NCI-H2029 treated with DMSO at 0.1 percent for 48 hours (cell line): ENCODE results near the gene VPS26C.

Experiments
- DNase-seq: peaks from one replicate; lab custom pipeline; 2025; lab: John Stamatoyannopoulos, UW

The VPS26C gene

GRCh38 chr21:37264808-37265207 is 2.3 kb downstream of the VPS26C start:
- DNase-seq = no peak

GRCh38 chr21:37263827-37264600 is 3.1 kb downstream of the VPS26C start:
- no peak for DNase-seq

- no peak for DNase-seq
These were observed 7.7 kb downstream of the VPS26C start for GRCh38 chr21:37259426-37259825.

DNA sequence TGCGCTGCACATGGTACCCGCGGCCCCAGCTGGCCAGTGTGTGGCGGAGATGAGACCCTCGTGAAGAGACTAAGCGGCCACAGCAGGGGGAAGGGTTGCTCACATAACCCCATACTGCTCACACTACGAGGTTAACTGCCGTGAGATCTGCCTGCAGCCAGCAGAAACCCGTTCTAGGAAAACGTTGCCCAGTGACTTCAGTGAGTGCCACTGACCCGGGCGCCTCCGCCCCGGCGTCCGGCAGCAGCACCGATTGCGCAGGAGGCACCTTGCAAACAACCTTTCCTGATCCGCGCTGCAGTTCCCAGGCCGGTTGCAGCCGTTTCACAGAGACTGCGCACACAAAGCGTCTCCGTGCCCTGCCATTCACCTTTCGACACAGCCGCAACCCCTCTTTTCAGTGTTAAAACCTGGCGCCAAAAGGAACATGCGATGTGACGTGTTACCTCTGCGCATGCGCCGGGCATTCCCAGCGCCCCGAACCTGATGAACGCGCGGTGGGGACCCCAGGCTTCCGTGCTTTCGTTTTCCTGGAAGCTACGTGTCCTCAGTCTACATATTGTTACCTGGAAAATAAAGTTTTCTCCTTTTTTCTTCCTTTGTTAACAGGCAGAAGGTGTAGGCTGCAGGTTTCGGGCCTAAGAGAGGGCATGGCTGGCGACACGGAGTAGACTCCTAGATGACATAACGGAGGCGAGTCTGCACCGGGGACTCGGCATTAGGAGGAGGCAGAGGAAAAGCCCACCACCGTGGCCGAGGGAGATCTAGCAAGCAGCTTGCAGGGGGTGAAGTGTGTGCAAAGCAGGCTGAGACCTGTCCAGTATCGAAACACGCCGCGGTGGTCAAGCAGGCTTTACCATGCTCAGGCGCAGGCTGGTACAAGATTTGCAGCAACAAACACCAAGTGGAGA is 8.9 kb downstream of the VPS26C start:
- peak; percentile 34 for DNase-seq

DNA sequence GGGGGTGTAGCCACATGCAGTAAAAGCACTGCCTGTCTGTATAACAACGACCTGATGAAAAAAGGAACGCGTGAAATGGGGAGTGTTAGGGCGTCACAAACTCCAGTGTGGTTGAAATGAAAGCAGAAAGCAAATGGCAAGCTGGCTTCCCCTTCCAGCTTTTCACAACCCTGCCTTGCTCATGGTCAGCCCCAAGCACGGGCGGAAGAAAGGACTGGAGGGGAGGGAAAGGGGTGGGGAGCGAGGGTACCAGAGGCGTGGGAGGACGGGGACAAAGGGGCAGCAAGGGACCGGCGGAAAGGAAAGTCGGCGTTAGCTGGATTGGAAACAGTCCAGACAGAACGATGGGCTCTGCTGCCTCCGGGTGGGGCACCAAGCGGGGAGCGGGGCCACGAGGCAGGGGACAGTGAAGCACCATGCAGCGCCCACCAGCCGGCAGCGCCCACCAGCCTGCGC is 9.6 kb downstream of the VPS26C start:
- no peak for DNase-seq

DNA sequence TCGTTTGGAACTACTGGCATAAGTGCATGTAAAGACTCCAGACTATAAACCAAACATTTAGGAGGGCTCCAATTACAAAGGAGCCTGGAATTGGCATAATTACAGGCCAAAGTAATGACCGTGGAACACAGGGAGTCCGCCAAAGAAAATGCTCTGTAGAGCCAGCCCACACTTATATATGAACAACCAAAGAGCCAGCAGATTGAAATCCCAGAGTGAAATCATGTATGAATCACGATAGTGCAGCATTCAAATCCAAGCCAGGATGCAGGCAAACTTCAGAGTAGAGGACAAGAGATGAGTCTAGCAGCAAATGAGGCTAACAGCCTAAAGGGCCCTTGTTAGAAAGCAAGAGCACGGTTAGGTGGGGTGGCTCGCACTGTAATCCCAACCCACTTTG is 13.1 kb downstream of the VPS26C start:
- DNase-seq = no peak

- no peak for DNase-seq
These were observed 15.9 kb downstream of the VPS26C start for GRCh38 chr21:37251294-37251634.

DNA sequence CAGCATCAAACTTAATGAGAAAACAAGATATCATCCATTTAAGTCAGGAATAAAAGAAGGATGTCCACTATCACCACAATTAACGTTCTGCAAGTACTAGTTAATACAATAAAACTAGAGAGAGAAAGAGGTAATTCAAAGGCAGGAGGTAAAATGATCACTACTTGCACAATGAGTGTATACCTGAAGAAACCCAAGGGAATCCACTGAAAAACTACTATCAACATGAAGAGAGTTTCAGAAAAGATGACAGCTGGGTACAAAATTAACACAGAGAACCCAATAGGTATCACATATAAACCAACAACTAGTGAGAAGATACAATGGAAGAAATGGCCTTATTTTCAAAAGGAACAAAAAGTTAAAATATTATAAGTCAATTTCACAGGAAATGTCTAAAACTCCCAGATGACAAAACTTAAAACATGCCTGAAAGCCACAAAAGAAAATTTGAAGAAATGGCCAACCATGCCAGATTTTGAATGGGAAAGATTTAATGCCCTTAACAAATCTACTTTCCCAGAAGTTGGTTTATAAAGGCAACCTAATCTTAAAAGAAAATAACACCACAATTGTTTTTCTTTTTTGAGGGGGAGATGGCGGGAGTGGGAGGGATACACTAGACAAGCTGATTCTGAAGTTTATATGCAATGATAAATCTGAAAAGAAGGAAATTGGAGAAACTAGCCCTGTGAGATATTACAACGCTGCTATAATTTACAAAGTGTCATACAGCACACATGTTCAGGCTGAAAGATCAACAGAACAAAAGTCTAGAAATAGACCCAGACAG is 17.8 kb downstream of the VPS26C start:
- no peak for DNase-seq

DNA sequence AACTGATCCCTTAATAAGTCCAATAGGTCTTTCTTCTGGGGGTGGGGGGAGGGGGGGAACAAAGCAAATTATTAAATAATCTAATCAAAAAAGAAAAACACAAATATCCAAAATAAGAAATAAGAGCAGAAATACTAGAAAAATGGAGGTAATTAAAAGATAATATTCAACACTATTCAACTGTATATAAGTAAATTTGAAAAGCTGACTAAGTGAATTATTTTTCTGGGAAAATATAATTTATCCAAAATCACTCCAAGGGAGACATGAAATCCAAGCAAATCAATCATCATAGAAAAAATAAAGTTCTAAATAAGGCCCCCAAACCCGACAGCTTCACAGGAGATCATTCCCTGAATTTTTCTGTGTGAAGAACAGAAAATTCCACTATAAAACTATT is 18.8 kb downstream of the VPS26C start:
- DNase-seq = no peak

- no peak for DNase-seq
These were observed 22.0 kb downstream of the VPS26C start for GRCh38 chr21:37245151-37245550.

GRCh38 chr21:37244501-37245095 is 22.5 kb downstream of the VPS26C start:
- no peak for DNase-seq

DNA sequence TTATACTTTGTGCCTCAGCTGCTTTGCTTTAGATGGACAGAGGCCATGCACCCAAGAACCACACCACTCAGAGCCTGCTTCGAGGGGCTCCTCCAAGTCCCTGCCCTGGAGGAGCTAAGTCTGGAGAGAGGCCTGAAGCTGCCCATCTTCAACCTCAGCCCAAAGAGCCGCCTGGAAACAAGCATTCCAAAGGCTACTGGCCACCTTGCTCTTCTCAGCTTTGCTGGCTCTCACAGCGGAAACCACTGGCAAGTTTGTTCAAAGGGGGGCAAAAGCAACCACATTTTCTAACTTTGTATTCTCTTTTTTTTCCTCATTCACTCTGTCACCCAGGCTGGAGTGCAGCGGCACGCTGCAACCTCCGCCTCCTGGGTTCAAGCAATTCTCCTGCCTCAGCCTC is 23.2 kb downstream of the VPS26C start:
- DNase-seq = no peak

- no peak for DNase-seq
These were observed 25.7 kb downstream of the VPS26C start for GRCh38 chr21:37241426-37241825.

- DNase-seq = no peak
These were observed 26.2 kb downstream of the VPS26C start for GRCh38 chr21:37240978-37241377.

GRCh38 chr21:37237764-37238163 is 29.4 kb downstream of the VPS26C start:
- no peak for DNase-seq

- DNase-seq = no peak
These were observed 29.8 kb downstream of the VPS26C start for GRCh38 chr21:37237346-37237745.

DNA sequence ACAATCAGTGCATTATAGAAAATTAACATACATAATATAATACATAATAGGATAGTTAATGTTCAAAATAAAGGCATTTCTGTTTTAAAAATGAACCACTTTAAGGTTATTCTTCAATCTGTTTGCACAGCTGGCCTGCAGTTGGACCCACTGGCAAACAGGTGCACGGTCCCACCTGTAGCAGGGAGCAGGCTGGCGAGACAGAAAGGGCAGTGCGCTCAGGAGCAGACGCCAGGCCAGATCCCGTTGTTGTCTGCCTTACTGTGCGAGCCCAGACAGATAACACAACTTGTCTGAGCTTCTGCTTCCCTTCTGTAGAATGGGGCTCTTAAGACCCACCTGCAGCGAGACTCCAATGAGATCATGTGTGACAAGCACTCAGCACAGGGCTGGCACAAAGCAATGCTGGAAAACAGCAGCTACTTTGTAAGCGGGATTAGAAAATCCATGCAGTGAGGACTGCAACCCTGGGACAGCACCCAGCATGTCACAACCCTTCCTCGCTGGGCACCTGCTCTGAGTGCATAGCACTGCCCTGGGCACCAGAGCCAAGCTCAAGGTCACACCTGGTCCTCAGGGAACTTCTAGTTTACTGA is 33.5 kb downstream of the VPS26C start:
- DNase-seq = peak; percentile 61

- DNase-seq = no peak
These were observed 34.7 kb downstream of the VPS26C start for GRCh38 chr21:37232274-37233018.

GRCh38 chr21:37231671-37232070 is 35.5 kb downstream of the VPS26C start:
- DNase-seq = no peak

DNA sequence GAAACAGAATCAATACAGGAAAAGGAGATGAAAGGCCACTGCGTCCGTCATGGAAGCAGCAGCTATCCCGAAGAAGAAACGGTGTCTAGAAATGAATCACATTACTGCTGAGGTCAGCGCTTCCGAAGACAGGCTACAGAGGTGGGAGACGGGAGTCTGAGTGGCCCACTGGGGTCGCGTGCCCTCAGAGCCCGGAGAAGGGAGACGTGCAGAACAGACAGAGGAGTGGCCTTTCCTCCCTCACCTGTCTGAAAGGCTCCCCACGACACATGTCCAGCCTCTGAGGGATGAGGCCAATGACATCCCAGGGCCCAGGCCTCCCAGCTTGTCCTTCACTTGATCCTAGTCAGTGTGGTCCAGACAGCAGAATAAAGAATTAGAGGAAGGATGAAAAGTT is 35.9 kb downstream of the VPS26C start:
- DNase-seq = no peak
